HG02852 (cell line): Measurements from ENCODE around the gene CLCN7.
A peak's percentile ranks its signal among the peaks of the same experiment; 100 is the strongest.

Experiments
- ATAC-seq: cut with Tn5 transposase; IDR thresholded peaks from one replicate; pipeline ENCODE4 v1.9.1; 2021; ENCODE audit warnings: mild to moderate bottlenecking, moderate library complexity; ENCODE audit not compliant: unreplicated experiment

The CLCN7 gene

GRCh38 chr16:1408171-1408837, 66.5 kb downstream of the CLCN7 start:
- ATAC-seq = peak; percentile 75

DNA sequence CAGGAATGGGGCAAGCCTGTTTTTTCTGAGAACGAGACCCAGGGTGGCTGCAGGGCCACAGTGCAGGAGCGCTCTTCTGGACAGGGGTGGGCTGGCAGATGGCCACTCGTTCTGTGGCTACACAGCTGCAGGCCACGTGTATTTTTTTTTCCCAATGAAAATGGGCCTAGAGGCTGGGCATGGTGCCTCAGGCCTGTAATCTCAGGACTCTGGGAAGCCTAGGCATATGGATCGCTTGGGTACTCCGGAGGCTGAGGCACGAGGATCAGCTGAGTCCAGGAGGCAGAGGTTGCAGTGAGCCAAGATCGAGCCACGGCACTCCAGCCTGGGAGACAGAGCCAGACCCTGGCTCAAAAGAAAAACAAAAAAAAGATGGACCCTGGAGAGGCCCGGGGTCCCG, 67.1 kb downstream of the CLCN7 start:
- peak; percentile 10 for ATAC-seq

- ATAC-seq = no peak
These were observed 71.1 kb downstream of the CLCN7 start for GRCh38 chr16:1403733-1404132.

- ATAC-seq = no peak
These were observed 71.8 kb downstream of the CLCN7 start for GRCh38 chr16:1403036-1403435.

- no peak for ATAC-seq
These were observed 73.1 kb downstream of the CLCN7 start for GRCh38 chr16:1401758-1402154.

- no peak for ATAC-seq
These were observed 73.6 kb downstream of the CLCN7 start for GRCh38 chr16:1401061-1401757.

DNA sequence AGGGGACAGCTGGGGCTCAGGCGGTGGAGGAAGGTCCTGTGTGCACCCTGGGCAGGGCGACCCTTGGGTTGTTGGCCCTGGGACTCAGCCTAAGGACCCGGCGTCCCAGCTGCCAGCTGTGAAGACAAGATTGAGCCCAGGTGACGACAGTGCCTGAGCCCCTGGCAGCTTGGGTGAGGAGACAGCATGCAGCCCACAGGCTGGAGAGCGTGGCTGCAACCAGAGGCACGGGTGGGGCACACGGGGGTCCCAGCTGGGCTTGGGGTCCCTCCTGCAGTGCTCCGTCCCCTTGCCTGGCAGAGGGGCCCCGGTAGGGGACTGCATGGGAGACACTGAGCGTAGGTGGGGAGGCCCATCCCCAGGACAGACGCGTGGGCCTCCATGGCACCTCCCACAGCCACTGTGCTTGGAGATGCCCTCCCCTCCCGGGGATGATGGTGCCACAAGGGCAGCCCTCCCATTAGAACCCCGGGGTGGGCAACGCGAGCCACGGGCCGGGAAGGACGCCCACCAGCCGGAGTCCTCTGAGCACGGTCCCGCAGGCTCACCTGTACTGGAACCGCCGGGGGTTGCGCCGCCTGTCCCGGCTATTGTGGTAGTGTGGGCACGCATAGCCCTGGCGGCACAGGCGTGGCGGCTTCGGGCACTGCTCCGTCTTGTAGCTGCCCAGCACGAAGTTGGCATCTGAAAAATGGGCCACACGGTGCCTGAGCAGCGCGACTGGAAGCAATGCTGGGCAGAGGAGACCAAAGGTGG, 75.8 kb downstream of the CLCN7 start:
- no peak for ATAC-seq

- no peak for ATAC-seq
These were observed 76.5 kb downstream of the CLCN7 start for GRCh38 chr16:1398351-1398750.

- ATAC-seq = no peak
These were observed 77.0 kb downstream of the CLCN7 start for GRCh38 chr16:1397779-1398178.

- no peak for ATAC-seq
These were observed 79.3 kb downstream of the CLCN7 start for GRCh38 chr16:1395444-1396031.
